Stimulated activated CD4-positive, alpha-beta T cell treated with anti-CD3 and anti-CD28 coated beads, Interleukin-4, amount 100 ng/mL, for 24 hours (primary cell): ENCODE data around the gene CLDN20.
"Not testable (repeated sequence)": the region's sequence is repeated elsewhere in the genome, so short reads cannot be mapped to it uniquely, and the experiment has no call there.

Source experiments
- DNase-seq: peaks from one replicate; pipeline ENCODE4 v3.0.0-alpha.2; 2020

The CLDN20 gene

GRCh38 chr6:155263373-155264063 lies at the start of gene CLDN20:
Gene CLDN20 (plus strand): TSS chr6:155264013. CDS start chr6:155275720, 11,707 bp downstream.
- no peak for DNase-seq

- DNase-seq: no peak
Observed at GRCh38 chr6:155215906-155216305, 47.9 kb upstream of the CLDN20 start.

GRCh38 chr6:155216312-155217046 lies 47.3 kb upstream of the CLDN20 start:
- no peak for DNase-seq

- not testable (repeated sequence) for DNase-seq
Observed at GRCh38 chr6:155218711-155219110, 45.1 kb upstream of the CLDN20 start.

- DNase-seq: no peak
Observed at GRCh38 chr6:155219299-155219698, 44.5 kb upstream of the CLDN20 start.

- DNase-seq: no peak
Observed at GRCh38 chr6:155219858-155220301, 43.9 kb upstream of the CLDN20 start.

- DNase-seq: no peak
Observed at GRCh38 chr6:155221086-155221485, 42.7 kb upstream of the CLDN20 start.

GRCh38 chr6:155222506-155222905 lies 41.3 kb upstream of the CLDN20 start:
- no peak for DNase-seq

GRCh38 chr6:155223646-155224451 lies 40.0 kb upstream of the CLDN20 start:
- DNase-seq: peak; percentile 69

- DNase-seq: no peak
Observed at GRCh38 chr6:155224618-155225017, 39.2 kb upstream of the CLDN20 start.

- DNase-seq: no peak
Observed at GRCh38 chr6:155227046-155227445, 36.8 kb upstream of the CLDN20 start.

- DNase-seq: no peak
Observed at GRCh38 chr6:155228546-155229166, 35.2 kb upstream of the CLDN20 start.

- DNase-seq: not testable (repeated sequence)
Observed at GRCh38 chr6:155230975-155231374, 32.8 kb upstream of the CLDN20 start.

- no peak for DNase-seq
Observed at GRCh38 chr6:155232848-155233247, 31.0 kb upstream of the CLDN20 start.

- no peak for DNase-seq
Observed at GRCh38 chr6:155234167-155234566, 29.6 kb upstream of the CLDN20 start.

- DNase-seq: no peak
Observed at GRCh38 chr6:155234687-155235086, 29.1 kb upstream of the CLDN20 start.

- DNase-seq: no peak
Observed at GRCh38 chr6:155235087-155235486, 28.7 kb upstream of the CLDN20 start.

- no peak for DNase-seq
Observed at GRCh38 chr6:155237613-155238012, 26.2 kb upstream of the CLDN20 start.

- DNase-seq: no peak
Observed at GRCh38 chr6:155240905-155241600, 22.8 kb upstream of the CLDN20 start.

GRCh38 chr6:155241966-155242365 lies 21.8 kb upstream of the CLDN20 start:
- DNase-seq: no peak

GRCh38 chr6:155244434-155244833 lies 19.4 kb upstream of the CLDN20 start:
- DNase-seq: no peak

- no peak for DNase-seq
Observed at GRCh38 chr6:155245193-155245592, 18.6 kb upstream of the CLDN20 start.
